Upper lobe of right lung (tissue), 1 donor: ENCODE data around the gene VPS35. TPM values are rescaled to one million over a fixed set of nuclear protein-coding genes. Genes with fewer than 3 reads are reported as not detected.
A peak's percentile ranks its signal among the peaks of the same experiment; 100 is the strongest.

Source experiments
- ATAC-seq: fragments of 200-7000 bp; cut with Tn5 transposase; one replicate; pipeline ENCODE4 v1.9.1; 2020; ENCODE audit warnings: mild to moderate bottlenecking, moderate library complexity
- DNase-seq: peaks from one replicate; pipeline ENCODE4 v3.0.0-alpha.2; 2020
- H3K27ac ChIP-seq: fragments of 200-600 bp; one replicate; pipeline ENCODE4 v1.8.0; 2022
- H3K27me3 ChIP-seq: fragments of 200-600 bp; one replicate; pipeline ENCODE4 v1.8.0; 2022; ENCODE audit warnings: mild to moderate bottlenecking
- H3K36me3 ChIP-seq: fragments of 200-600 bp; one replicate; pipeline ENCODE4 v1.8.0; 2022
- H3K4me1 ChIP-seq: fragments of 200-600 bp; one replicate; pipeline ENCODE4 v1.8.0; 2022
- H3K4me3 ChIP-seq: fragments of 200-600 bp; one replicate; pipeline ENCODE4 v1.8.0; 2022; ENCODE audit warnings: mild to moderate bottlenecking
- H3K9me3 ChIP-seq: fragments of 200-600 bp; one replicate; pipeline ENCODE4 v1.8.0; 2022
- CTCF ChIP-seq: fragments of 200-600 bp; IDR thresholded peaks from one replicate; pipeline ENCODE4 v1.8.0; 2022; ENCODE audit warnings: antibody characterized with exemption
- intact Hi-C: fragments of 100-400 bp; cut with DNase I; formaldehyde crosslinking; loops from one replicate; pipeline ENCODE4 v1.11.0; 2022
- total RNA-seq: library from RNA; stranded (reverse); fragmentation: NEBNext Ultra II Directional; extraction: Animal tissue kit (Norgen Biotek cat#: 25700); gene quantifications from one replicate; pipeline ENCODE4 v1.2.1, GENCODE V29; 2021
- donor health status: DM: no; HTN: yes; CAD: no; lungs with severe emphysema.

VPS35 gene
- total RNA-seq, 1 donor from 2014 or later, result 87.6 TPM

- no peak for ATAC-seq
- Histone ChIP-seq H3K36me3 (no peaks in the 10 kb centered on the region), H3K27ac (no peak overlapping the region), H3K4me1 (no peaks in the 10 kb centered on the region), H3K27me3 (no peaks in the 10 kb centered on the region), H3K4me3 (no peak overlapping the region), H3K9me3 (no peaks in the 10 kb centered on the region)
- DNase-seq, result no peak
- no peak for TF ChIP-seq CTCF
- intact Hi-C loops, result no loop called here
Measured at GRCh38 chr16:46612121-46612520, 76.9 kb downstream of the VPS35 start.

GRCh38 chr16:46607529-46607928 lies 81.4 kb downstream of the VPS35 start:
- intact Hi-C loops, result no loop called here
- ATAC-seq, result no peak
- TF ChIP-seq CTCF, result peak; percentile 51
- Histone ChIP-seq H3K4me1 (no peaks in the 10 kb centered on the region), H3K27me3 (no peaks in the 10 kb centered on the region), H3K4me3 (no peak overlapping the region), H3K9me3 (no peaks in the 10 kb centered on the region), H3K36me3 (no peaks in the 10 kb centered on the region), H3K27ac (no peak overlapping the region)
- DNase-seq, result no peak

- H3K36me3 ChIP-seq, result no peaks in the 10 kb centered on the region
- no peak overlapping the region for H3K27ac ChIP-seq
- no peaks in the 10 kb centered on the region for H3K4me1 ChIP-seq
- TF ChIP-seq CTCF, result no peak
- no peaks in the 10 kb centered on the region for H3K27me3 ChIP-seq
- H3K9me3 ChIP-seq, result no peaks in the 10 kb centered on the region
- no peak overlapping the region for H3K4me3 ChIP-seq
- no peak for ATAC-seq
- intact Hi-C loops, result no loop called here
- DNase-seq, result no peak
Measured at GRCh38 chr16:46606231-46606630, 82.7 kb downstream of the VPS35 start.

Other genes with a start within 250 kb of the VPS35 start
- gene SHCBP1, start 67.8 kb downstream of the VPS35 start, total RNA-seq, result 1.0 TPM
- 0.78 TPM for gene ORC6, start 481 bp upstream of the VPS35 start, total RNA-seq
- gene MYLK3, start 59.2 kb upstream of the VPS35 start, total RNA-seq, result 0.43 TPM
- gene C16orf87, start 142.0 kb upstream of the VPS35 start, total RNA-seq, result 8.2 TPM
- gene GPT2, start 195.2 kb upstream of the VPS35 start, total RNA-seq, result 6.2 TPM